Neural progenitor cell (in vitro differentiated cells): Measurements from ENCODE around the gene INSC.

Source experiments
- EZH2 ChIP-seq: fragments of 200-600 bp; sonication (generic); IDR thresholded peaks from 2 replicates; pipeline ENCODE4 v1.6.1; 2017; ENCODE audit warnings: antibody characterized with exemption, mild to moderate bottlenecking, moderate library complexity
- TF ChIP-seq, protein P1 (sequence below): fragments of 200-600 bp; sonication (generic); IDR thresholded peaks from 2 replicates; pipeline ENCODE4 v1.5.1; 2017; ENCODE audit warnings: antibody characterized with exemption, mild to moderate bottlenecking

DNA sequence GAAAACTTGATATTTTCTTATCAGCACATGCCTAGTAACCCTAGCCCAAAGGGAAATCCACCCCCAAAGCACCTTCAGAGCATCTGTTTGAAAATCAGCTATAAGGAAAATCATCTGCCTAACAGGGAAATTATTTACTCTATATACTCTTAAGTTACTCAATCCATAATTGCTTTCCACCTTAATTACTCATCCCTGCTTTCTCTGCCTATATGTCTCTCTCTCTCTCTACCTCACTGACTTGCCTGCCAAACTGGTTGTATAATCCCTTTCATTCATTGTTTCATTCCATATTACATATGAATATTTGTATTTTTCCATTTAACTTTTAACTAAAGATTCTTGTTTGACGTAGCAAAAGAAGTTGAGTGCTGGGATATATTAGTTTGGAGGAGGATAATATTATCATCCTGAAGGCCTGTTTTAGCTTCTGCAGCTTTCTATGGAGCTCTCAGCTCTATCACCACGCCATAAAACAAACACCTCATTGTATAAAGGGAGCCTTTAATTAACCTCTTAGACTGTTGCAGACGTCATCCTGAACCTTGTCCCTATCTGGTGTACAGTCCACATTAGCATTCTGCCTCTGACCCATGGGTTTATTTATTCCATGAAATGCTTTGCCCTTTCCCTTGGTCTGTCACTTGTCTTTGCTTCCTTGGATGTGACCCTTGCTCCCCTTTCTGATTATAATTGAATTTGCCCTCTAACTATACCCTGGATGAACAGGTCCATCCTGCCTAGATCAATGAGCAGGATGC is 98.9 kb downstream of the INSC start:
- TF ChIP-seq, protein P1, sequence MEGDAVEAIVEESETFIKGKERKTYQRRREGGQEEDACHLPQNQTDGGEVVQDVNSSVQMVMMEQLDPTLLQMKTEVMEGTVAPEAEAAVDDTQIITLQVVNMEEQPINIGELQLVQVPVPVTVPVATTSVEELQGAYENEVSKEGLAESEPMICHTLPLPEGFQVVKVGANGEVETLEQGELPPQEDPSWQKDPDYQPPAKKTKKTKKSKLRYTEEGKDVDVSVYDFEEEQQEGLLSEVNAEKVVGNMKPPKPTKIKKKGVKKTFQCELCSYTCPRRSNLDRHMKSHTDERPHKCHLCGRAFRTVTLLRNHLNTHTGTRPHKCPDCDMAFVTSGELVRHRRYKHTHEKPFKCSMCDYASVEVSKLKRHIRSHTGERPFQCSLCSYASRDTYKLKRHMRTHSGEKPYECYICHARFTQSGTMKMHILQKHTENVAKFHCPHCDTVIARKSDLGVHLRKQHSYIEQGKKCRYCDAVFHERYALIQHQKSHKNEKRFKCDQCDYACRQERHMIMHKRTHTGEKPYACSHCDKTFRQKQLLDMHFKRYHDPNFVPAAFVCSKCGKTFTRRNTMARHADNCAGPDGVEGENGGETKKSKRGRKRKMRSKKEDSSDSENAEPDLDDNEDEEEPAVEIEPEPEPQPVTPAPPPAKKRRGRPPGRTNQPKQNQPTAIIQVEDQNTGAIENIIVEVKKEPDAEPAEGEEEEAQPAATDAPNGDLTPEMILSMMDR: no peak
- no peak for TF ChIP-seq EZH2
